ENCODE measurements around the gene TOMM7. TPM values are rescaled to one million over a fixed set of nuclear protein-coding genes. Genes with fewer than 3 reads are reported as not detected.
A peak's percentile ranks its signal among the peaks of the same experiment; 100 is the strongest.
"Not testable (repeated sequence)": the region's sequence is repeated elsewhere in the genome, so short reads cannot be mapped to it uniquely, and the experiment has no call there.

TOMM7 gene
- total RNA-seq, 1 donor from 2014 or later = 324 TPM

GRCh38 chr7:22784346-22784745 lies 38.3 kb downstream of the TOMM7 start:
- ATAC-seq (ENCODE audit: low read depth) (no peak), DNase-seq (no peak)
- H3K4me3 Mint-ChIP-seq = no peak overlapping the region
- H3K36me3 Mint-ChIP-seq (ENCODE audit: low read depth) = no peaks in the 10 kb centered on the region
- intact Hi-C loops (cut with micrococcal nuclease) = no loop called here
- TF ChIP-seq CTCF (IDR thresholded peaks at IDR 0.05) = no peak
- no peaks in the 10 kb centered on the region for H3K9me3 Mint-ChIP-seq
- H3K27ac Mint-ChIP-seq = no peak overlapping the region
- CTCF ChIA-PET = interaction anchor here (0.8 to 1.6 kb wide), 4 partner anchors 223 to 271 kb away, joined by 3 to 6 read pairs (median 4); no protein-coding TSS in a partner anchor
- POLR2A ChIA-PET = interaction anchor here (1.0 kb wide), 1 partner anchor 223 kb away, joined by 3 read pairs; no protein-coding TSS in a partner anchor
- no peaks in the 10 kb centered on the region for H3K4me1 Mint-ChIP-seq
- no peaks in the 10 kb centered on the region for H3K27me3 Mint-ChIP-seq

- Mint-ChIP-seq H3K4me1 (no peaks in the 10 kb centered on the region), H3K36me3 (ENCODE audit: low read depth) (no peaks in the 10 kb centered on the region), H3K4me3 (no peak overlapping the region), H3K27me3 (no peaks in the 10 kb centered on the region), H3K9me3 (no peaks in the 10 kb centered on the region), H3K27ac (no peak overlapping the region)
- no peak for TF ChIP-seq CTCF (IDR thresholded peaks at IDR 0.05)
- CTCF ChIA-PET = interaction anchor here (1.1 to 3.4 kb wide), 6 partner anchors 41 to 272 kb away, joined by 6 to 94 read pairs (median 8); partner anchors contain the start of gene IL6
- intact Hi-C loops (cut with micrococcal nuclease) = no loop called here
- ATAC-seq (ENCODE audit: low read depth) = no peak
- DNase-seq = no peak
- POLR2A ChIA-PET = interaction anchor here (0.7 to 2.0 kb wide), 4 partner anchors 54 to 223 kb away, joined by 3 to 8 read pairs (median 4); partner anchors contain the start of gene IL6
These were observed 39.2 kb downstream of the TOMM7 start for GRCh38 chr7:22783421-22783820.

- POLR2A ChIA-PET = interaction anchor here (0.5 to 2.0 kb wide), 6 partner anchors 54 to 1716 kb away, joined by 3 to 8 read pairs (median 4); partner anchors contain the start of gene IL6
- ATAC-seq (ENCODE audit: low read depth) (peak; percentile 99), DNase-seq (peak; percentile 65)
- intact Hi-C loops (cut with micrococcal nuclease) = loop anchor here (1.0 kb wide), 5 partner anchors 56 to 273 kb away; no protein-coding TSS in a partner anchor
- H3K4me3 Mint-ChIP-seq = no peak overlapping the region
- H3K27ac Mint-ChIP-seq = no peak overlapping the region
- H3K9me3 Mint-ChIP-seq = no peaks in the 10 kb centered on the region
- CTCF ChIA-PET = interaction anchor here (0.6 to 3.4 kb wide), 26 partner anchors 10 to 275 kb away, joined by 3 to 94 read pairs (median 5); partner anchors contain the start of gene IL6
- TF ChIP-seq CTCF (IDR thresholded peaks at IDR 0.05) = no peak
- H3K36me3 Mint-ChIP-seq (ENCODE audit: low read depth) = no peaks in the 10 kb centered on the region
- no peaks in the 10 kb centered on the region for H3K27me3 Mint-ChIP-seq
- H3K4me1 Mint-ChIP-seq = no peaks in the 10 kb centered on the region
These were observed 39.9 kb downstream of the TOMM7 start for GRCh38 chr7:22782616-22783232.

- no peak for DNase-seq
- no peak overlapping the region for H3K27ac Mint-ChIP-seq
- no peaks in the 10 kb centered on the region for H3K4me1 Mint-ChIP-seq
- ChIA-PET POLR2A (no interaction called here), CTCF (interaction anchor here (1.1 to 3.4 kb wide), 6 partner anchors 21 to 274 kb away, joined by 3 to 94 read pairs (median 12); partner anchors contain the start of gene IL6)
- intact Hi-C loops (cut with micrococcal nuclease) = no loop called here
- no peaks in the 10 kb centered on the region for H3K36me3 Mint-ChIP-seq (ENCODE audit: low read depth)
- no peaks in the 10 kb centered on the region for H3K9me3 Mint-ChIP-seq
- H3K4me3 Mint-ChIP-seq = no peak overlapping the region
- ATAC-seq (ENCODE audit: low read depth) = no peak
- no peak for TF ChIP-seq CTCF (IDR thresholded peaks at IDR 0.05)
- no peaks in the 10 kb centered on the region for H3K27me3 Mint-ChIP-seq
These were observed 41.4 kb downstream of the TOMM7 start for GRCh38 chr7:22781230-22781711.

GRCh38 chr7:22779730-22780323 lies 42.8 kb downstream of the TOMM7 start:
- H3K4me1 Mint-ChIP-seq; H3K36me3 Mint-ChIP-seq (ENCODE audit: low read depth); H3K4me3 Mint-ChIP-seq; H3K27me3 Mint-ChIP-seq; ATAC-seq (ENCODE audit: low read depth); H3K9me3 Mint-ChIP-seq; DNase-seq; POLR2A ChIA-PET; H3K27ac Mint-ChIP-seq: not testable (repeated sequence)
- CTCF ChIA-PET = interaction anchor here (1.2 to 3.4 kb wide), 3 partner anchors 119 to 220 kb away, joined by 5 to 94 read pairs (median 9); no protein-coding TSS in a partner anchor
- intact Hi-C loops (cut with micrococcal nuclease) = loop anchor here (5.0 kb wide), 1 partner anchor 38 kb away; no protein-coding TSS in a partner anchor
